Thyroid gland (tissue), 4 donors: Measurements from ENCODE around the gene SDHAF2.

Experiments
- CTCF ChIP-seq, 6 experiments: fragments of 200-600 bp in 3 of 6; fragments of 450-650 bp in 3 of 6; sonication (generic) in 3 of 6; IDR thresholded peaks; one replicate each; pipeline ENCODE4 v1.5.1; 2016 to 2019; ENCODE audit warnings: antibody characterized with exemption in 6 of 6, mild to moderate bottlenecking in 2 of 6, inconsistent platforms in 1 of 6, moderate library complexity in 1 of 6
- POLR2A ChIP-seq, 2 donors: fragments of 450-650 bp; IDR thresholded peaks; one replicate each; pipeline ENCODE4 v1.6.1; 2017; ENCODE audit warnings: antibody characterized with exemption in 2 of 2, mild to moderate bottlenecking in 2 of 2, moderate library complexity in 1 of 2

GRCh38 chr11:61495801-61496601 lies 66.1 kb downstream of the SDHAF2 start:
- TF ChIP-seq CTCF (IDR thresholded peaks at IDR 0.05) (no peak), POLR2A (IDR thresholded peaks at IDR 0.05) (no peak)
